Calu3 (cell line): ENCODE results near the gene ITPR1. TPM values are rescaled to one million over a fixed set of nuclear protein-coding genes. Genes with fewer than 3 reads are reported as not detected.

Experiments used
- BruUV-seq: library from RNA; stranded (reverse); fragments of 400-500 nt; replicated peaks from 2 replicates; lab custom pipeline; 2021; lab: Mats Ljungman, UMichigan
- CTCF ChIA-PET: fragments of 300-600 bp; sonication (Branson Sonifier 250); formaldehyde crosslinking; loops from one replicate; lab custom pipeline; 2022; ENCODE audit warnings: antibody characterized with exemption; lab: Charles Lee
- DNase-seq: peaks from one replicate; pipeline ENCODE4 v3.0.0; 2022
- H3K27ac Mint-ChIP-seq: one replicate; pipeline ENCODE4 v1.8.0; 2022; ENCODE audit warnings: mixed read lengths; ENCODE audit not compliant: unreplicated experiment
- H3K27me3 Mint-ChIP-seq: one replicate; pipeline ENCODE4 v1.8.0; 2022; ENCODE audit warnings: mixed read lengths; ENCODE audit not compliant: unreplicated experiment
- H3K36me3 Mint-ChIP-seq: one replicate; pipeline ENCODE4 v1.8.0; 2022; ENCODE audit warnings: mild to moderate bottlenecking, moderate library complexity, mixed read lengths; ENCODE audit not compliant: insufficient read depth, unreplicated experiment
- H3K4me1 Mint-ChIP-seq: one replicate; pipeline ENCODE4 v1.8.0; 2022; ENCODE audit warnings: mild to moderate bottlenecking, low read depth, mixed read lengths; ENCODE audit not compliant: unreplicated experiment
- H3K4me3 Mint-ChIP-seq: one replicate; pipeline ENCODE4 v1.8.0; 2022; ENCODE audit warnings: mild to moderate bottlenecking, low read depth, moderate library complexity, mixed read lengths; ENCODE audit not compliant: unreplicated experiment
- H3K9me3 Mint-ChIP-seq: one replicate; pipeline ENCODE4 v1.8.0; 2022; ENCODE audit warnings: low read depth, mixed read lengths; ENCODE audit not compliant: unreplicated experiment
- intact Hi-C: fragments of 100-400 bp; cut with micrococcal nuclease; formaldehyde crosslinking; loops from one replicate; pipeline ENCODE4 v1.10.0; 2022; ENCODE audit not compliant: unreplicated experiment
- total RNA-seq: library from RNA; stranded (reverse); gene quantifications from 2 replicates; pipeline ENCODE4 v1.2.3, GENCODE V29; 2022
- TF ChIP-seq, protein P1 (sequence below): fragments of 200-600 bp; IDR thresholded peaks from one replicate; pipeline ENCODE4 v1.8.0; 2022; ENCODE audit warnings: antibody characterized with exemption; ENCODE audit not compliant: unreplicated experiment

Gene ITPR1
- total RNA-seq, 1 experiment from 2014 or later: 4.2 TPM

- Mint-ChIP-seq H3K4me1 (peaks cover 11% of the 10 kb centered on the region), H3K27me3 (no peaks in the 10 kb centered on the region), H3K9me3 (no peaks in the 10 kb centered on the region), H3K27ac (no peak overlapping the region), H3K36me3 (no peaks in the 10 kb centered on the region), H3K4me3 (no peak overlapping the region)
- DNase-seq: no peak
- TF ChIP-seq, protein P1, sequence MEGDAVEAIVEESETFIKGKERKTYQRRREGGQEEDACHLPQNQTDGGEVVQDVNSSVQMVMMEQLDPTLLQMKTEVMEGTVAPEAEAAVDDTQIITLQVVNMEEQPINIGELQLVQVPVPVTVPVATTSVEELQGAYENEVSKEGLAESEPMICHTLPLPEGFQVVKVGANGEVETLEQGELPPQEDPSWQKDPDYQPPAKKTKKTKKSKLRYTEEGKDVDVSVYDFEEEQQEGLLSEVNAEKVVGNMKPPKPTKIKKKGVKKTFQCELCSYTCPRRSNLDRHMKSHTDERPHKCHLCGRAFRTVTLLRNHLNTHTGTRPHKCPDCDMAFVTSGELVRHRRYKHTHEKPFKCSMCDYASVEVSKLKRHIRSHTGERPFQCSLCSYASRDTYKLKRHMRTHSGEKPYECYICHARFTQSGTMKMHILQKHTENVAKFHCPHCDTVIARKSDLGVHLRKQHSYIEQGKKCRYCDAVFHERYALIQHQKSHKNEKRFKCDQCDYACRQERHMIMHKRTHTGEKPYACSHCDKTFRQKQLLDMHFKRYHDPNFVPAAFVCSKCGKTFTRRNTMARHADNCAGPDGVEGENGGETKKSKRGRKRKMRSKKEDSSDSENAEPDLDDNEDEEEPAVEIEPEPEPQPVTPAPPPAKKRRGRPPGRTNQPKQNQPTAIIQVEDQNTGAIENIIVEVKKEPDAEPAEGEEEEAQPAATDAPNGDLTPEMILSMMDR: no peak
- intact Hi-C loops: no loop called here
- CTCF ChIA-PET: interaction anchor here (0.6 kb wide), 1 partner anchor 138 kb away, joined by 5 read pairs; no protein-coding TSS in a partner anchor
- BruUV-seq: no TSS peak
Measured at GRCh38 chr3:4838621-4839022, 345.5 kb downstream of the ITPR1 start.

DNA sequence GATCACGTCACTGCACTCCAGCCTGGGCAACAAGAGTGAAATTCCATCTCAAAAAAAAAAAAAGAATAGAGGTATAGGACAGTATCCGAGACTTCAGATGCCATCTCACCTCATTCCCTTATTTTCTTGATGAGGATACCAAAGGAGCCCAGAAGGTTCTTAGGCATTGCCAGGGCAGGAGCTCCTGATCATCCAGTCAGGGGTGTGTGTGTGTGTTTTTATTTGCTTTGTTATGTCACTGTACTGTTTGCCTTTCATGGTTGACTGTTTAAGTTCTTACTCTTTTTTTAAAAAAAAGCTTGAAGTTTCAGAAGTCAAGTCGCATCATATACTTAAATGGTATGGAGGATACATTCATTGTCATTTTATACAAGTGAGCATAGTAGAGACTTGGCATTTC, 346.1 kb downstream of the ITPR1 start:
- intact Hi-C loops: no loop called here
- BruUV-seq: no TSS peak
- no peaks in the 10 kb centered on the region for H3K27me3 Mint-ChIP-seq
- H3K27ac Mint-ChIP-seq: no peak overlapping the region
- no peaks in the 10 kb centered on the region for H3K36me3 Mint-ChIP-seq
- CTCF ChIA-PET: no interaction called here
- H3K4me3 Mint-ChIP-seq: no peak overlapping the region
- no peaks in the 10 kb centered on the region for H3K9me3 Mint-ChIP-seq
- peaks cover 8% of the 10 kb centered on the region for H3K4me1 Mint-ChIP-seq
- no peak for DNase-seq
- TF ChIP-seq, protein P1: no peak

GRCh38 chr3:4841225-4841624, 348.1 kb downstream of the ITPR1 start:
- H3K36me3 Mint-ChIP-seq: no peaks in the 10 kb centered on the region
- no peak overlapping the region for H3K27ac Mint-ChIP-seq
- intact Hi-C loops: no loop called here
- H3K27me3 Mint-ChIP-seq: no peaks in the 10 kb centered on the region
- BruUV-seq: no TSS peak
- peaks cover 8% of the 10 kb centered on the region for H3K4me1 Mint-ChIP-seq
- TF ChIP-seq, protein P1: no peak
- no peak overlapping the region for H3K4me3 Mint-ChIP-seq
- H3K9me3 Mint-ChIP-seq: no peaks in the 10 kb centered on the region
- CTCF ChIA-PET: no interaction called here
- DNase-seq: no peak

- H3K4me1 Mint-ChIP-seq: peaks cover 8% of the 10 kb centered on the region
- intact Hi-C loops: no loop called here
- H3K27me3 Mint-ChIP-seq: no peaks in the 10 kb centered on the region
- no peaks in the 10 kb centered on the region for H3K9me3 Mint-ChIP-seq
- no TSS peak for BruUV-seq
- TF ChIP-seq, protein P1: no peak
- no peak overlapping the region for H3K27ac Mint-ChIP-seq
- no peaks in the 10 kb centered on the region for H3K36me3 Mint-ChIP-seq
- CTCF ChIA-PET: no interaction called here
- DNase-seq: no peak
- no peak overlapping the region for H3K4me3 Mint-ChIP-seq
Measured at GRCh38 chr3:4841776-4842440, 348.8 kb downstream of the ITPR1 start.
